H1 (cell line): ENCODE measurements around the gene TWNK. TPM values are rescaled to one million over a fixed set of nuclear protein-coding genes. Genes with fewer than 3 reads are reported as not detected.

Source experiments
- CTCF ChIA-PET: fragments of 300-600 bp; sonication (Branson Sonifier 250); formaldehyde crosslinking; loops from one replicate; lab custom pipeline; 2021; ENCODE audit not compliant: partially characterized antibody; lab: Charles Lee
- POLR2A ChIA-PET: fragments of 300-600 bp; sonication (Branson Sonifier 250); formaldehyde crosslinking; loops from one replicate; lab custom pipeline; 2021; ENCODE audit warnings: inconsistent platforms; ENCODE audit not compliant: partially characterized antibody; lab: Charles Lee
- DNase-seq, 2 experiments: peaks; one replicate each; pipeline versions ENCODE4 v3.0.0 to v3.0.0-alpha.2; 2010 to 2022; ENCODE audit warnings: low spot score in 2 of 2, low read depth in 1 of 2, mixed read lengths in 1 of 2
- FAIRE-seq: peaks from 2 replicates; lab custom pipeline; 2011; peaks lifted over from hg19 to GRCh38; lab: Jason Lieb, UNC
- H2AFZ ChIP-seq: 2 replicates; pipeline ENCODE4 v1.8.1; 2012; ENCODE audit warnings: low read length, inconsistent platforms
- H2AK5ac ChIP-seq: 2 replicates; pipeline ENCODE4 v1.6.1; 2013; ENCODE audit warnings: low read depth, low read length
- H2BK120ac ChIP-seq: replicated peaks from 2 replicates; pipeline ENCODE3; 2013; ENCODE audit warnings: low read depth, low read length, inconsistent platforms
- H2BK12ac ChIP-seq: 2 replicates; pipeline ENCODE4 v1.6.1; 2013; ENCODE audit warnings: low read depth, low read length
- H2BK15ac ChIP-seq: 2 replicates; pipeline ENCODE4 v1.6.1; 2013; ENCODE audit warnings: low read length
- H2BK20ac ChIP-seq: 2 replicates; pipeline ENCODE4 v1.6.1; 2013; ENCODE audit warnings: low read length
- H2BK5ac ChIP-seq: 2 replicates; pipeline ENCODE4 v1.6.1; 2013; ENCODE audit warnings: low read depth, low read length
- H3K14ac ChIP-seq: 2 replicates; pipeline ENCODE4 v1.6.1; 2013; ENCODE audit warnings: inconsistent platforms; ENCODE audit not compliant: insufficient read length
- H3K18ac ChIP-seq: 2 replicates; pipeline ENCODE4 v1.6.1; 2013; ENCODE audit warnings: low read length; ENCODE audit errors: extremely low read depth
- H3K23ac ChIP-seq: 2 replicates; pipeline ENCODE4 v1.6.1; 2013; ENCODE audit warnings: inconsistent platforms; ENCODE audit not compliant: insufficient read length
- H3K23me2 ChIP-seq: 2 replicates; pipeline ENCODE4 v1.6.1; 2013; ENCODE audit warnings: low read depth, low read length
- H3K27ac ChIP-seq: 2 replicates; pipeline ENCODE4 v1.6.1; 2011; ENCODE audit warnings: low read depth, low read length, inconsistent platforms
- H3K27me3 ChIP-seq, 4 experiments: replicated peaks in 1 of 4; 1 replicate in 1 of 4; 2 replicates in 3 of 4; pipeline versions ENCODE4 v1.6.1 to v1.8.1; 2011 to 2013; ENCODE audit warnings: low read length in 3 of 4, mild to moderate bottlenecking in 3 of 4, inconsistent platforms in 2 of 4, mixed read lengths in 2 of 4, moderate library complexity in 1 of 4; ENCODE audit not compliant: control insufficient read depth in 3 of 4, insufficient read depth in 3 of 4; ENCODE audit errors: extremely low read depth in 1 of 4
- H3K36me3 ChIP-seq, 4 experiments: 2 replicates each; pipeline versions ENCODE4 v1.6.1 to v1.8.1; 2011 to 2013; ENCODE audit warnings: mild to moderate bottlenecking in 4 of 4, low read length in 3 of 4, moderate library complexity in 2 of 4, control low read depth in 1 of 4, inconsistent platforms in 1 of 4; ENCODE audit not compliant: insufficient read depth in 4 of 4, control insufficient read depth in 2 of 4
- H3K4ac ChIP-seq: replicated peaks from 2 replicates; pipeline ENCODE3; 2013; ENCODE audit warnings: low read length, low read depth, mixed read lengths, inconsistent platforms; ENCODE audit not compliant: insufficient read length
- H3K4me1 ChIP-seq, 4 experiments: replicated peaks in 1 of 4; 1 replicate in 1 of 4; 2 replicates in 3 of 4; pipeline versions ENCODE4 v1.6.1 to v1.8.1; 2011 to 2013; ENCODE audit warnings: low read length in 3 of 4, inconsistent platforms in 2 of 4, mixed read lengths in 1 of 4; ENCODE audit not compliant: insufficient read depth in 4 of 4, control insufficient read depth in 3 of 4
- H3K4me2 ChIP-seq, 2 experiments: 2 replicates each; pipeline versions ENCODE4 v1.6.1 to v1.8.1; 2011 to 2013; ENCODE audit warnings: low read depth in 2 of 2, low read length in 2 of 2, control low read depth in 1 of 2, inconsistent platforms in 1 of 2, mild to moderate bottlenecking in 1 of 2; ENCODE audit not compliant: insufficient read depth in 1 of 2
- H3K4me3 ChIP-seq, 4 experiments: fragments of 200-600, 300-600 bp in 1 of 4; sonication (generic), shearing (Covaris generic), sonication (Bioruptor Twin) in 1 of 4; 2 replicates each; pipeline versions ENCODE4 v1.5.1 to v1.8.1; 2011 to 2016; ENCODE audit warnings: low read length in 4 of 4, low read depth in 3 of 4, control low read depth in 2 of 4, inconsistent platforms in 2 of 4, mild to moderate bottlenecking in 2 of 4, mixed read lengths in 1 of 4, moderate library complexity in 1 of 4; ENCODE audit not compliant: insufficient read depth in 2 of 4; ENCODE audit errors: extremely low read depth in 1 of 4
- H3K56ac ChIP-seq: replicated peaks from 2 replicates; pipeline ENCODE3; 2013; ENCODE audit warnings: low read depth, mild to moderate bottlenecking, mixed read lengths, low read length, inconsistent platforms; ENCODE audit not compliant: insufficient read length
- H3K79me1 ChIP-seq: 2 replicates; pipeline ENCODE4 v1.6.1; 2013; ENCODE audit warnings: low read depth, low read length, control low read depth
- H3K79me2 ChIP-seq, 2 experiments: 2 replicates each; pipeline versions ENCODE4 v1.6.1 to v1.8.1; 2012 to 2013; ENCODE audit warnings: low read length in 2 of 2, mild to moderate bottlenecking in 2 of 2, inconsistent platforms in 1 of 2; ENCODE audit not compliant: insufficient read depth in 2 of 2, control insufficient read depth in 1 of 2
- H3K9ac ChIP-seq, 4 experiments: replicated peaks in 1 of 4; 1 replicate in 1 of 4; 2 replicates in 3 of 4; pipeline versions ENCODE4 v1.6.1 to v1.8.1; 2011 to 2013; ENCODE audit warnings: low read depth in 3 of 4, low read length in 3 of 4, control low read depth in 2 of 4, mild to moderate bottlenecking in 2 of 4, moderate library complexity in 2 of 4, inconsistent platforms in 1 of 4; ENCODE audit errors: extremely low read depth in 1 of 4
- H3K9me3 ChIP-seq, 2 experiments: 2 replicates each; pipeline versions ENCODE4 v1.6.1 to v1.8.1; 2012 to 2013; ENCODE audit warnings: mild to moderate bottlenecking in 2 of 2, moderate library complexity in 2 of 2, control low read depth in 1 of 2, inconsistent platforms in 1 of 2, low read depth in 1 of 2, low read length in 1 of 2, mixed read lengths in 1 of 2; ENCODE audit not compliant: insufficient read depth in 2 of 2
- H4K20me1 ChIP-seq, 2 experiments: replicated peaks in 1 of 2; 2 replicates each; pipeline versions ENCODE3 to v1.8.1; 2011 to 2013; ENCODE audit warnings: inconsistent platforms in 2 of 2, low read length in 2 of 2, mild to moderate bottlenecking in 1 of 2; ENCODE audit not compliant: insufficient read depth in 2 of 2, control insufficient read depth in 1 of 2
- H4K5ac ChIP-seq: 2 replicates; pipeline ENCODE4 v1.6.1; 2013; ENCODE audit warnings: low read length, low read depth, mixed read lengths, inconsistent platforms; ENCODE audit not compliant: insufficient read length
- H4K8ac ChIP-seq: 2 replicates; pipeline ENCODE4 v1.8.0; 2013; ENCODE audit warnings: mild to moderate bottlenecking, moderate library complexity, low read length, inconsistent platforms; ENCODE audit not compliant: insufficient read depth; ENCODE audit errors: extremely low read depth
- H4K91ac ChIP-seq: replicated peaks from 2 replicates; pipeline ENCODE3; 2013; ENCODE audit warnings: low read length, mixed read lengths, inconsistent platforms; ENCODE audit not compliant: insufficient read length
- EGR1 ChIP-seq: IDR thresholded peaks from 2 replicates; pipeline ENCODE4 v1.6.1; 2011; ENCODE audit warnings: low read depth, low read length, borderline replicate concordance
- MAFK ChIP-seq: IDR thresholded peaks from 2 replicates; pipeline ENCODE4 v1.6.1; 2012; ENCODE audit warnings: low read depth, mild to moderate bottlenecking, improper control_type of control experiment, low read length
- POLR2A ChIP-seq, 2 experiments: IDR thresholded peaks; 1 replicate in 1 of 2; 2 replicates in 1 of 2; pipeline ENCODE4 v1.6.1; 2011; ENCODE audit warnings: low read depth in 2 of 2, low read length in 2 of 2, mild to moderate bottlenecking in 2 of 2; ENCODE audit errors: control extremely low read depth in 1 of 2
- RAD21 ChIP-seq, 2 experiments: IDR thresholded peaks in 1 of 2; conservative IDR thresholded peaks in 1 of 2; 2 replicates each; pipeline ENCODE4 v1.6.1; 2011; ENCODE audit warnings: low read depth in 2 of 2, low read length in 2 of 2, improper control_type of control experiment in 1 of 2, inconsistent platforms in 1 of 2, mild to moderate bottlenecking in 1 of 2, moderate library complexity in 1 of 2
- polyA plus RNA-seq, 7 experiments: library from polyadenylated mRNA; depleted of rRNA in 3 of 7; stranded (reverse) in 5 of 7; unstranded in 2 of 7; fragments of >200 nt in 5 of 7; fragments of 200-250 nt in 2 of 7; gene quantifications; 1 replicate in 5 of 7; 2 replicates in 1 of 7; 4 replicates in 1 of 7; pipeline versions ENCODE4 v1.2.1 to v1.2.3, GENCODE V29; 2011 to 2013; ENCODE audit warnings: missing spikeins in 2 of 7, mixed read lengths in 2 of 7
- total RNA-seq: library from RNA; stranded (reverse); fragmentation: NEBNext Ultra II Directional; extraction: Animal tissue kit (Norgen Biotek cat#: 25700); gene quantifications from 2 replicates; pipeline ENCODE4 v1.2.1, GENCODE V29; 2021

The TWNK gene
- total and polyA plus RNA-seq, 2 of the 8 experiments (the other 6 are each of a cell fraction or from before 2014, with no cell fraction given) = 15.4 to 32.5 TPM

GRCh38 chr10:100939763-100940344 lies 47.5 kb upstream of the TWNK start:
- no peak overlapping the region for H3K18ac ChIP-seq
- H4K91ac ChIP-seq = no peak overlapping the region
- no peaks in the 10 kb centered on the region for H3K4me1 ChIP-seq
- H2BK12ac ChIP-seq = no peak overlapping the region
- H4K20me1 ChIP-seq = no peaks in the 10 kb centered on the region
- no peaks in the 10 kb centered on the region for H3K9me3 ChIP-seq
- no peak overlapping the region for H2BK15ac ChIP-seq
- no peak overlapping the region for H2BK120ac ChIP-seq
- peaks cover 5 to 54% (median 19%) of the 10 kb centered on the region in 4 experiments; a peak in 7 of 8 replicates for H3K36me3 ChIP-seq
- CTCF ChIA-PET = interaction anchor here (0.9 to 1.3 kb wide), 2 partner anchors 10 to 11 kb away, joined by 5 read pairs; no protein-coding TSS in a partner anchor
- H3K27me3 ChIP-seq = no peaks in the 10 kb centered on the region
- no peak overlapping the region for H4K5ac ChIP-seq
- no peak overlapping the region for H4K8ac ChIP-seq
- no peak overlapping the region for H3K9ac ChIP-seq
- no peak for DNase-seq
- H3K4ac ChIP-seq = no peak overlapping the region
- H3K56ac ChIP-seq = no peak overlapping the region
- H3K4me3 ChIP-seq = no peak overlapping the region
- TF ChIP-seq POLR2A (IDR thresholded peaks at IDR 0.05; ENCODE audit: control extremely low read depth in 1 of 2, low read depth in 2 of 2, low read length in 2 of 2) (no peak), EGR1 (no peak), RAD21 (IDR thresholded peaks at IDR 0.05 in 1 of 2, conservative IDR thresholded peaks at IDR 0.05 in 1 of 2; ENCODE audit: low read depth in 2 of 2, low read length in 2 of 2) (no peak), MAFK (no peak)
- POLR2A ChIA-PET = interaction anchor here (1.0 kb wide), 1 partner anchor 13 kb away, joined by 5 read pairs; no protein-coding TSS in a partner anchor
- H3K79me2 ChIP-seq = no peaks in the 10 kb centered on the region
- H3K4me2 ChIP-seq = no peak overlapping the region
- FAIRE-seq = no peak
- H3K79me1 ChIP-seq = no peaks in the 10 kb centered on the region
- no peak overlapping the region for H3K27ac ChIP-seq
- H2BK20ac ChIP-seq = no peak overlapping the region
- H2AK5ac ChIP-seq = no peak overlapping the region
- peaks cover 2% of the 10 kb centered on the region; the same call in 1 of the 2 replicates for H3K23me2 ChIP-seq
- no peak overlapping the region for H2BK5ac ChIP-seq
- no peak overlapping the region for H3K14ac ChIP-seq
- H2AFZ ChIP-seq = no peak overlapping the region
- no peak overlapping the region for H3K23ac ChIP-seq
